22Rv1 (cell line): ENCODE results near the gene MAPRE3.

ENCODE experiments used
- CTCF ChIP-seq: fragments of 450-650 bp; IDR thresholded peaks from 2 replicates; pipeline ENCODE4 v1.5.1; 2017; ENCODE audit warnings: mild to moderate bottlenecking
- ZFX ChIP-seq: fragments of 450-650 bp; IDR thresholded peaks from 2 replicates; pipeline ENCODE4 v1.6.1; 2017; ENCODE audit warnings: antibody characterized with exemption, borderline replicate concordance

GRCh38 chr2:27025861-27026851 is 55.7 kb downstream of the MAPRE3 start:
- TF ChIP-seq CTCF (no peak), ZFX (no peak)
